Right lobe of liver (tissue), 6 donors: Measurements from ENCODE around the gene ENPP7. TPM values are rescaled to one million over a fixed set of nuclear protein-coding genes. Genes with fewer than 3 reads are reported as not detected.

Experiments
- ATAC-seq, 4 donors: fragments of 200-7000 bp; cut with Tn5 transposase; one replicate each; pipeline ENCODE4 v1.9.1; 2020; ENCODE audit warnings: mild to moderate bottlenecking in 4 of 4, moderate library complexity in 4 of 4
- DNase-seq, 3 donors: peaks; one replicate each; pipeline ENCODE4 v3.0.0-alpha.2; 2020
- H3K27ac ChIP-seq, 3 donors: fragments of 200-600 bp; one replicate each; pipeline ENCODE4 v1.8.0; 2022
- H3K27me3 ChIP-seq, 2 donors: fragments of 200-600 bp; one replicate each; pipeline ENCODE4 v1.8.0; 2022
- H3K36me3 ChIP-seq, 4 donors: fragments of 200-600 bp; sonication (generic) in 1 of 4; one replicate each; pipeline versions ENCODE4 v1.5.1 to v1.8.0; 2017 to 2022; ENCODE audit warnings: control low read depth in 1 of 4
- H3K4me1 ChIP-seq, 4 donors: fragments of 200-600 bp; sonication (generic) in 1 of 4; one replicate each; pipeline versions ENCODE4 v1.5.1 to v1.8.0; 2017 to 2022; ENCODE audit warnings: control low read depth in 1 of 4
- H3K4me3 ChIP-seq, 3 donors: fragments of 200-600 bp; one replicate each; pipeline ENCODE4 v1.8.0; 2022
- H3K9me3 ChIP-seq, 4 donors: fragments of 200-600 bp; sonication (generic) in 1 of 4; one replicate each; pipeline versions ENCODE4 v1.5.1 to v1.8.0; 2017 to 2022; ENCODE audit warnings: control low read depth in 1 of 4
- POLR2A ChIP-seq: fragments of 450-650 bp; IDR thresholded peaks from one replicate; pipeline ENCODE4 v1.6.1; 2017; ENCODE audit warnings: antibody characterized with exemption, mild to moderate bottlenecking
- WGBS: methylation state at CpG from one replicate; pipeline ENCODE4 v1.1.6; 2018; ENCODE audit warnings: low coverage, low lambda C conversion rate; ENCODE audit not compliant: insufficient coverage; ENCODE audit errors: missing lambda C conversion rate; 5-methylcytosine and 5-hydroxymethylcytosine counted together
- intact Hi-C, 2 donors: fragments of 100-400 bp; cut with DNase I; formaldehyde crosslinking; loops; one replicate each; pipeline versions ENCODE4 v1.11.2 to v1.14.1; 2022
- total RNA-seq, 6 experiments: library from RNA; depleted of rRNA in 2 of 6; stranded (reverse); fragments of >200 nt in 2 of 6; fragmentation: NEBNext Ultra II Directional in 3 of 6; extraction: Animal tissue kit (Norgen Biotek cat#: 25700) in 3 of 6; gene quantifications; one replicate each; pipeline versions ENCODE4 v1.1.0 to v1.2.4, GENCODE V29; 2016 to 2023
- TF ChIP-seq, protein P1 (sequence below), 4 donors: fragments of 200-600 bp in 3 of 4; fragments of 450-650 bp in 1 of 4; IDR thresholded peaks; one replicate each; pipeline versions ENCODE4 v1.5.1 to v1.8.0; 2016 to 2022; ENCODE audit warnings: antibody characterized with exemption in 4 of 4, mild to moderate bottlenecking in 2 of 4
- donor health status: DM: no; HTN: yes; CAD: no.
- donor health status: DM: no; HTN: no; CAD: no.
- donor health status: DM: no; HTN: no; CAD: no.
- donor health status: DM: no; HTN: yes; CAD: no.
- donor health status: DM: no; HTN: yes; CAD: no.

The ENPP7 gene
- total RNA-seq, 6 experiments from 2014 or later: 3.4 to 43.2 (median 17.8) TPM

DNA sequence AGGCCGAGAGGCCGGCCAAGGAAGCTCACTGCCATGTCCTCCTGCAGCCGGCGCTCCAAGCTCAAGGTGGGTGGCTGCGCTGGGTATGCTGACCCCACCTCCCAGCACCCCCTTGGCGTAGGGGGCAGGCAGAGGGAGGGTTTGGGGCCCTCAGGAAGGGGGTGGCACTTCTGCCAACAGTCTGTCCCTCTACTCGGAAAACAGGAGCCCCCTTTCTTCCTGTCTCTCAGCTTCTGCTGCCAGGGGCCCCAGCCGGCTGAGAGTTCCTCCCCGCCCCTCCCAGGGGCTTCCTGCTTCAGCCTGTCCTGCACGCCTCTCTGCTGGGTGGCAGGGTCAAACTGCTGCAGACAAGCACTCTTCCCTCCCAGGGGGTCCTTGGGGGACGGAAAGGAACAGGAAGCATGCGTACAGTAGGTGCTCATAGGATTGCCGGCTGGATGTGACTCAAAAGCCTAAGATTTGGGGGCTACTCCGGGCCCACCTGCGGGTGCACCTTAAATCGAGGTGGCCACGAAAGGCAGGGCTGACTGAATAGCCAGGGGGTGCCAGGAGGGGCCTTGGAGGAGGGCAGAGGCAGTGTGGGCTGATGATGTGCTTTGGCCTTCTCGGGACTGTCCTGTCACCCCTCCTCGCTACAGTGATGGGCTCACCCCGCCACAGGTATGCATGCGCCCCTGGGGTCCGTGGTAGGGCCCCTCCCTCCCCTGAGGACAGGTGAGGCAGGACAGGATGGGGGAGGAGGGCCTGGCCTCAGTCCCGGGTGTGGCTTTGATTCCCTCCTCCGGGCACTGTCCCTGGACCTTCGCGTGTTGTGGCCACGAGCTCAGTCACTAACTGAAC lies 51.2 kb downstream of the ENPP7 start:
- H3K36me3 ChIP-seq: no peaks in the 10 kb centered on the region

DNA sequence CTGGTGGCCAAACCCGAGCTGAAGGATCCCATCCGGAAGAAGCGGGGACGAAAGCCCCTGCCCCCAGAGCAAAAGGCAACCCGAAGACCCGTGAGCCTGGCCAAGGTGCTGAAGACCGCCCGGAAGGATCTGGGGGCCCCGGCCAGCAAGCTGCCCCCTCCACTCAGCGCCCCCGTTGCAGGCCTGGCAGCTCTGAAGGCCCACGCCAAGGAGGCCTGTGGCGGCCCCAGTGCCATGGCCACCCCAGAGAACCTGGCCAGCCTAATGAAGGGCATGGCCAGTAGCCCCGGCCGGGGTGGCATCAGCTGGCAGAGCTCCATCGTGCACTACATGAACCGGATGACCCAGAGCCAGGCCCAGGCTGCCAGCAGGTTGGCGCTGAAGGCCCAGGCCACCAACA lies 53.1 kb downstream of the ENPP7 start:
- intact Hi-C loops: no loop called here
- no peak for TF ChIP-seq POLR2A
- TF ChIP-seq, protein P1, sequence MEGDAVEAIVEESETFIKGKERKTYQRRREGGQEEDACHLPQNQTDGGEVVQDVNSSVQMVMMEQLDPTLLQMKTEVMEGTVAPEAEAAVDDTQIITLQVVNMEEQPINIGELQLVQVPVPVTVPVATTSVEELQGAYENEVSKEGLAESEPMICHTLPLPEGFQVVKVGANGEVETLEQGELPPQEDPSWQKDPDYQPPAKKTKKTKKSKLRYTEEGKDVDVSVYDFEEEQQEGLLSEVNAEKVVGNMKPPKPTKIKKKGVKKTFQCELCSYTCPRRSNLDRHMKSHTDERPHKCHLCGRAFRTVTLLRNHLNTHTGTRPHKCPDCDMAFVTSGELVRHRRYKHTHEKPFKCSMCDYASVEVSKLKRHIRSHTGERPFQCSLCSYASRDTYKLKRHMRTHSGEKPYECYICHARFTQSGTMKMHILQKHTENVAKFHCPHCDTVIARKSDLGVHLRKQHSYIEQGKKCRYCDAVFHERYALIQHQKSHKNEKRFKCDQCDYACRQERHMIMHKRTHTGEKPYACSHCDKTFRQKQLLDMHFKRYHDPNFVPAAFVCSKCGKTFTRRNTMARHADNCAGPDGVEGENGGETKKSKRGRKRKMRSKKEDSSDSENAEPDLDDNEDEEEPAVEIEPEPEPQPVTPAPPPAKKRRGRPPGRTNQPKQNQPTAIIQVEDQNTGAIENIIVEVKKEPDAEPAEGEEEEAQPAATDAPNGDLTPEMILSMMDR (IDR thresholded peaks at IDR 0.05): no peak
- DNase-seq: peak in 1 of 3 donors; percentile 50
- no peak for ATAC-seq
- Histone ChIP-seq H3K27ac (no peak overlapping the region), H3K4me1 (no peaks in the 10 kb centered on the region), H3K9me3 (no peaks in the 10 kb centered on the region), H3K27me3 (peaks cover 0 to 2% of the 10 kb centered on the region in 2 donors), H3K36me3 (no peaks in the 10 kb centered on the region), H3K4me3 (no peak overlapping the region)
- WGBS: no CpG with 5 or more reads among the region's 18 CpGs

More for the DNA sequence above, 51.2 kb downstream of the ENPP7 start:
- no peak overlapping the region for H3K27ac ChIP-seq
- H3K9me3 ChIP-seq: no peaks in the 10 kb centered on the region
- peaks cover 0 to 7% (median 0%) of the 10 kb centered on the region in 4 donors for H3K4me1 ChIP-seq
- intact Hi-C loops: no loop called here
- H3K27me3 ChIP-seq: peaks cover 0 to 7% of the 10 kb centered on the region in 2 donors
- 53% methylated on average over 12 of the region's 27 CpGs for WGBS
- TF ChIP-seq, protein P1 (IDR thresholded peaks at IDR 0.05): no peak
- TF ChIP-seq POLR2A: no peak
- no peak for ATAC-seq
- DNase-seq: peak in 1 of 3 donors; percentile 46
- H3K4me3 ChIP-seq: no peak overlapping the region

DNA sequence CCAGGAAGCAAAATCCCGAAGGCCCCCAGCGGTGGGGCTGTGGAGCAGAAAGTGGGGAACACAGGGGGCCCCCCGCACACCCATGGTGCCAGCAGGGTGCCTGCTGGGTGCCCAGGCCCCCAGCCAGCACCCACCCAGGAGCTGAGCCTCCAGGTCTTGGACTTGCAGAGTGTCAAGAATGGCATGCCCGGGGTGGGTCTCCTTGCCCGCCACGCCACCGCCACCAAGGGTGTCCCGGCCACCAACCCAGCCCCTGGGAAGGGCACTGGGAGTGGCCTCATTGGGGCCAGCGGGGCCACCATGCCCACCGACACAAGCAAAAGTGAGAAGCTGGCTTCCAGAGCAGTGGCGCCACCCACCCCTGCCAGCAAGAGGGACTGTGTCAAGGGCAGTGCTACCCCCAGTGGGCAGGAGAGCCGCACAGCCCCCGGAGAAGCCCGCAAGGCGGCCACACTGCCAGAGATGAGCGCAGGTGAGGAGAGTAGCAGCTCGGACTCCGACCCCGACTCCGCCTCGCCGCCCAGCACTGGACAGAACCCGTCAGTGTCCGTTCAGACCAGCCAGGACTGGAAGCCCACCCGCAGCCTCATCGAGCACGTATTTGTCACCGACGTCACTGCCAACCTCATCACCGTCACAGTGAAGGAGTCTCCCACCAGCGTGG lies 53.7 kb downstream of the ENPP7 start:
- no peak for ATAC-seq
- peaks cover 0 to 6% of the 10 kb centered on the region in 2 donors for H3K27me3 ChIP-seq
- WGBS: no CpG with 5 or more reads among the region's 31 CpGs
- no peaks in the 10 kb centered on the region for H3K9me3 ChIP-seq
- DNase-seq: no peak
- TF ChIP-seq, protein P1 (IDR thresholded peaks at IDR 0.05): no peak
- no peak for TF ChIP-seq POLR2A
- no peak overlapping the region for H3K4me3 ChIP-seq
- intact Hi-C loops: no loop called here
- no peaks in the 10 kb centered on the region for H3K4me1 ChIP-seq
- H3K27ac ChIP-seq: no peak overlapping the region
- no peaks in the 10 kb centered on the region for H3K36me3 ChIP-seq

DNA sequence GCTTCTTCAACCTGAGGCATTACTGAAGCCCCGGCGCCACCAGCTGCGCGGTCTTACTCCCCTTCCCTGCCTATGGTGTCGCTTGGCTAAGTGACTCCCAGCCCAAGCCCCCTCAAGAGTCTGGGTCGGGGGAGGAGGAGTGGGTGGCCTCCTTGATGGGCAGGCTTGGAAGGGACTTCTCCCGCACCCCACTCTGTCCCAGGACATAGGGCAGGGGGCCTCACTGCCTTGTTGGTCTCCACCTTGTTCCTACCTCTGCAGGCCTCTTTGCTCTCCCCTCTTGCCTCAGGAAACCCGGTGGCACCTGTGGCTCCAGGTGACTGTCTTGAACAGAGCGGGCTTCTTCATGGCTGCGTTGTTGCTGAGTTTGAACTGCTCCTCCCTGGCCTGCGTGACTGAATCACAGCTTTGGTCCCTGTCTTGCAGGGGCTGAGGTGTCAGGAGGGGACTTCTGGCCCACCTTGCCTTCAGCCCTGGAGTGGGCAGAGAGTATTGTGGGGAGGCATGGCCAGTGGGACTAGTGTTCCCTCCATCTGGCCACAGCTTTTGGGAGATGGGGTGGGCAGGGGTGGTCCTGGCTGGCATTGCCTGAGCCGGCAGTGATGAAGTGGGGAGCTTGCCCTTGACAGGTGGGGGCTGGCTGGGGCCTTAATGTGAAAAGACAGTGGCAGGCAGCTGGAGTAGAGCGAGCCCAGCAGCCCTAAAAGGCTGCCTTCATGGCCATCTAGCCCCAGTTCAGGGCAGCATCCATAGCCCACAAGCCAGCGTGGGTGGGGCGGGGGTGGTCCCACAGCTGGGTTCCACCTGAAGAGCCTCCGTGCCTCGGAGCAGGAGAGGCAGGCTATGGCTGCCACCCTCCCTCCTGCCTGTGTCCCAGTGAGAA lies 54.5 kb downstream of the ENPP7 start:
- H3K4me3 ChIP-seq: no peak overlapping the region
- DNase-seq (no peak), ATAC-seq (no peak)
- intact Hi-C loops: no loop called here
- H3K9me3 ChIP-seq: no peaks in the 10 kb centered on the region
- no peaks in the 10 kb centered on the region for H3K36me3 ChIP-seq
- H3K27ac ChIP-seq: no peak overlapping the region
- TF ChIP-seq POLR2A: no peak
- TF ChIP-seq, protein P1 (IDR thresholded peaks at IDR 0.05): no peak
- WGBS: 100% methylated on average over 2 of the region's 17 CpGs
- peaks cover 1 to 13% of the 10 kb centered on the region in 2 donors for H3K27me3 ChIP-seq
- H3K4me1 ChIP-seq: peaks cover 0 to 7% (median 1%) of the 10 kb centered on the region in 4 donors
